Caco-2 (cell line): Measurements from ENCODE around the gene FAM120B. TPM values are rescaled to one million over a fixed set of nuclear protein-coding genes. Genes with fewer than 3 reads are reported as not detected.
"Not testable (repeated sequence)": the region's sequence is repeated elsewhere in the genome, so short reads cannot be mapped to it uniquely, and the experiment has no call there.

Experiments used
- BruUV-seq: library from RNA; stranded (reverse); fragments of 400-500 nt; replicated peaks from 2 replicates; lab custom pipeline; 2021; lab: Mats Ljungman, UMichigan
- CTCF ChIA-PET: fragments of 300-600 bp; sonication (Branson Sonifier 250); formaldehyde crosslinking; loops from one replicate; lab custom pipeline; 2022; ENCODE audit warnings: antibody characterized with exemption; lab: Charles Lee
- POLR2A ChIA-PET: fragments of 300-600 bp; sonication (Branson Sonifier 250); formaldehyde crosslinking; loops from one replicate; lab custom pipeline; 2022; ENCODE audit warnings: antibody characterized with exemption; lab: Charles Lee
- DNase-seq, 2 experiments: peaks; one replicate each; pipeline versions ENCODE4 v3.0.0 to v3.0.0-alpha.2; 2020 to 2022
- H3K27me3 ChIP-seq: replicated peaks from 2 replicates; pipeline ENCODE4 v1.6.0; 2011; ENCODE audit warnings: low read length; ENCODE audit not compliant: control insufficient read depth, insufficient read depth
- H3K36me3 ChIP-seq: 2 replicates; pipeline ENCODE4 v1.5.1; 2011; ENCODE audit warnings: low read length; ENCODE audit not compliant: control insufficient read depth, insufficient read depth
- H3K4me1 ChIP-seq: fragments of 250-450 bp; sonication (Bioruptor Pico); 2 replicates; pipeline ENCODE4 v1.5.1; 2020; ENCODE audit warnings: mild to moderate bottlenecking
- H3K4me3 ChIP-seq: 2 replicates; pipeline ENCODE4 v1.5.1; 2011; ENCODE audit warnings: low read depth, mild to moderate bottlenecking, control low read depth, low read length
- H3K9me3 ChIP-seq: fragments of 250-450 bp; sonication (Bioruptor Pico); 2 replicates; pipeline ENCODE4 v1.5.1; 2020; ENCODE audit warnings: mild to moderate bottlenecking, moderate library complexity
- H3K27ac Mint-ChIP-seq: one replicate; pipeline ENCODE4 v1.8.0; 2022; ENCODE audit warnings: mixed read lengths; ENCODE audit not compliant: unreplicated experiment
- H3K27me3 Mint-ChIP-seq: one replicate; pipeline ENCODE4 v1.8.0; 2022; ENCODE audit warnings: mixed read lengths; ENCODE audit not compliant: insufficient read depth, unreplicated experiment
- H3K36me3 Mint-ChIP-seq: one replicate; pipeline ENCODE4 v1.8.0; 2022; ENCODE audit warnings: mild to moderate bottlenecking, mixed read lengths; ENCODE audit not compliant: insufficient read depth, unreplicated experiment
- H3K4me1 Mint-ChIP-seq: one replicate; pipeline ENCODE4 v1.8.0; 2022; ENCODE audit warnings: low read depth, mixed read lengths; ENCODE audit not compliant: unreplicated experiment
- H3K4me3 Mint-ChIP-seq: one replicate; pipeline ENCODE4 v1.8.0; 2022; ENCODE audit warnings: mild to moderate bottlenecking, moderate library complexity, mixed read lengths; ENCODE audit not compliant: unreplicated experiment
- H3K9me3 Mint-ChIP-seq: one replicate; pipeline ENCODE4 v1.8.0; 2022; ENCODE audit warnings: mixed read lengths; ENCODE audit not compliant: unreplicated experiment
- CTCF ChIP-seq, 2 experiments: fragments of 200-600 bp in 1 of 2; IDR thresholded peaks; 1 replicate in 1 of 2; 2 replicates in 1 of 2; pipeline versions ENCODE4 v1.5.1 to v1.8.0; 2011 to 2022; ENCODE audit warnings: antibody characterized with exemption in 1 of 2, control low read depth in 1 of 2, inconsistent platforms in 1 of 2, low read depth in 1 of 2, low read length in 1 of 2, mild to moderate bottlenecking in 1 of 2, moderate library complexity in 1 of 2; ENCODE audit not compliant: insufficient read depth in 1 of 2, severe bottlenecking in 1 of 2, unreplicated experiment in 1 of 2
- intact Hi-C: fragments of 100-400 bp; cut with micrococcal nuclease; formaldehyde crosslinking; loops from one replicate; pipeline ENCODE4 v1.10.0; 2022; ENCODE audit not compliant: unreplicated experiment
- total RNA-seq: library from RNA; stranded (reverse); gene quantifications from 2 replicates; pipeline ENCODE4 v1.2.3, GENCODE V29; 2022

Gene FAM120B
- total RNA-seq, 1 experiment from 2014 or later = 21.0 TPM

DNA sequence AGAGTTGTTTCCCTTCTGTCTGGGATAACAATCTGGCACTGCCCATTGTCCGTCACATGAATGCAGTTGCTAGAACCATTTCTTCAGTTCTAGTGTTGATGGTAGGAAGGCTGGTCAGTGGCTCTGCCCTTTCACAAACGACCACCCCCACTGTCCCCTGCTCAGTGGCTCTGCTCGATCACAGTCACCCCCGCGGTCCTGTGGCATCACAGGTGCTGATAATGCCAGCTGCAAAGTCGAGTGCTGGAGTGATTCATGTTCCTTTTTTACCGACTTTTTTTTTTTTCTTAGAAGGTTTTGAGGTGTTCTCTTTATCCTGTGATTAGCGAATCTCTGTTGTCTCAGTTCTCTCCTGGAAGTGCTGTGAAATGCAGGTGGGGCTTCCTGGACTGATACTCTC lies 22.8 kb downstream of the FAM120B start:
- H3K27me3 Mint-ChIP-seq = no peaks in the 10 kb centered on the region
- H3K4me3 ChIP-seq = no peak overlapping the region
- H3K4me3 Mint-ChIP-seq = no peak overlapping the region
- DNase-seq = no peak
- no peaks in the 10 kb centered on the region for H3K4me1 Mint-ChIP-seq
- H3K4me1 ChIP-seq = no peaks in the 10 kb centered on the region
- no TSS peak for BruUV-seq
- H3K27me3 ChIP-seq = no peaks in the 10 kb centered on the region
- H3K9me3 Mint-ChIP-seq = no peaks in the 10 kb centered on the region
- H3K9me3 ChIP-seq = no peaks in the 10 kb centered on the region
- CTCF ChIA-PET = no interaction called here
- intact Hi-C loops = no loop called here
- no peaks in the 10 kb centered on the region for H3K36me3 ChIP-seq
- POLR2A ChIA-PET = no interaction called here
- H3K36me3 Mint-ChIP-seq = peaks cover 27% of the 10 kb centered on the region
- no peak for TF ChIP-seq CTCF (IDR thresholded peaks at IDR 0.05; ENCODE audit: insufficient read depth in 1 of 2, low read depth in 1 of 2, low read length in 1 of 2, severe bottlenecking in 1 of 2, unreplicated experiment in 1 of 2)
- no peak overlapping the region for H3K27ac Mint-ChIP-seq

- H3K36me3 ChIP-seq, POLR2A ChIA-PET, H3K9me3 Mint-ChIP-seq, H3K27me3 Mint-ChIP-seq, H3K4me3 ChIP-seq, H3K9me3 ChIP-seq, DNase-seq, H3K4me1 ChIP-seq, H3K27ac Mint-ChIP-seq, BruUV-seq, intact Hi-C loops, H3K27me3 ChIP-seq, CTCF ChIA-PET, H3K4me3 Mint-ChIP-seq: not testable (repeated sequence)
- peaks cover 12% of the 10 kb centered on the region for H3K4me1 Mint-ChIP-seq
- H3K36me3 Mint-ChIP-seq = peaks cover 24% of the 10 kb centered on the region
These were observed 28.6 kb downstream of the FAM120B start for GRCh38 chr6:170335199-170335598.

- POLR2A ChIA-PET = no interaction called here
- H3K4me1 ChIP-seq = 0 out of 2 replicates have a peak, but pooled peaks cover 3% of the 10 kb centered on the region
- no peak overlapping the region for H3K4me3 ChIP-seq
- BruUV-seq = no TSS peak
- no peaks in the 10 kb centered on the region for H3K9me3 Mint-ChIP-seq
- H3K4me1 Mint-ChIP-seq = peaks cover 11% of the 10 kb centered on the region
- H3K36me3 Mint-ChIP-seq = peaks cover 7% of the 10 kb centered on the region
- H3K9me3 ChIP-seq = no peaks in the 10 kb centered on the region
- no peak overlapping the region for H3K27ac Mint-ChIP-seq
- H3K36me3 ChIP-seq = no peaks in the 10 kb centered on the region; the same call in none of the 2 replicates
- no peak for TF ChIP-seq CTCF (IDR thresholded peaks at IDR 0.05; ENCODE audit: insufficient read depth in 1 of 2, low read depth in 1 of 2, low read length in 1 of 2, severe bottlenecking in 1 of 2, unreplicated experiment in 1 of 2)
- no peaks in the 10 kb centered on the region for H3K27me3 Mint-ChIP-seq
- DNase-seq = no peak
- H3K4me3 Mint-ChIP-seq = no peak overlapping the region
- intact Hi-C loops = no loop called here
- H3K27me3 ChIP-seq = no peaks in the 10 kb centered on the region
- CTCF ChIA-PET = no interaction called here
These were observed 38.3 kb downstream of the FAM120B start for GRCh38 chr6:170344631-170345576.
